ENCODE data around the gene TMEM125.

The TMEM125 gene

GRCh38 chr1:43243299-43243698 is 26.5 kb upstream of the TMEM125 start:
- in situ Hi-C loops (cut with HindIII; ENCODE audit: low sequenced_read_pairs): loop anchor here (25.0 kb wide), 1 partner anchor 169 kb away; no protein-coding TSS in a partner anchor

- in situ Hi-C loops (cut with HindIII; ENCODE audit: low sequenced_read_pairs): loop anchor here (25.0 kb wide), 1 partner anchor 166 kb away; no protein-coding TSS in a partner anchor
Measured at GRCh38 chr1:43246466-43247213, 23.1 kb upstream of the TMEM125 start.

DNA sequence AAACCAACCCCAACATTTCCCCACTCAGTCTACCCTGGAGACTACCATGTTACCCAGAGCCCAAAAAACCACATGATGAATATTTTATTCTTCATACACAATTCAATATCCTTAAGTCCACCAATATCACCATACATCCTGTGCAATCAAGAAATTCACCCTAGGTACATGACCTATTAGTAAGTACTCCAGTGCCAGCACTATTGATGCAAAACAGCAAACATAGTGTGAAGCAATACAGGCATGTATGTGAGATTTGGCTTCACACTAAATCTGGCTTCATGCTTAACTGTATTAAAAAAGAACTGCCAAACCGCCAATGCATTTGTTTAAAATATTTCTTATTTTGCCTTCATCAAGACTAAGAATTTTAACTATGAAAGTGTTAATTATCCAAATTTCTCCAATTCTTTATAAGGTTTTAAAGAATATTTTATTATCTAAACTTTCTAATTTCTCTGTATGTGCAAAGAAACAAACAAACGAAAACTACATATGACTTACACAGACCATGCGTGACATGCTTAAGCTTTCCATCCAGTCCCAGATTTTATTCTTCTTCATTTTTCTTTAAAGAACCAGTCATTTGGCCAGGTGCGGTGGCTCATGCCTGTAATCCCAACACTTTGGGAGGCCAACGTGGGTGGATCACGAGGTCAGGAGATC is 22.4 kb upstream of the TMEM125 start:
- in situ Hi-C loops (cut with HindIII; ENCODE audit: low sequenced_read_pairs): loop anchor here (25.0 kb wide), 1 partner anchor 165 kb away; no protein-coding TSS in a partner anchor

- in situ Hi-C loops (cut with HindIII; ENCODE audit: low sequenced_read_pairs): no loop called here
Measured at GRCh38 chr1:43250351-43250761, 19.4 kb upstream of the TMEM125 start.

DNA sequence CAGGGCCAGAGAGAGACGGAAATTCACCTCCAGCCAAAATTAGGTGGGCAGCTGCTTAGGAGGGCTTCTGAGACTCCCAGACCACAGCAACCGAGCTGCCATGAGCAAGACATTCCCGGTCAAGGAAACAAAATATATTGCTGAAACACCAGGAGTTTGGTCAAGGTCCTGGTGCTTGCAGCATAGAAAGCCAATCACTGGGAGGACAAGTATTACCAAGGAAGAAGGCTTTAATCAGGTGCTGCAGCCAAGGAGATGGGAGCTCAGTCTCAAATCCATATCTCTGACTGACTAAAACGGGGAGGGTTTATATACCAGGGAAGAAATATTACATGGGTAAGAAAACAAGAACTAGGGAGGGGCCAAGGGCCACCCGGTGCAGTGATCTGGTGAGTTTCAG is 18.8 kb upstream of the TMEM125 start:
- in situ Hi-C loops (cut with HindIII; ENCODE audit: low sequenced_read_pairs): no loop called here

DNA sequence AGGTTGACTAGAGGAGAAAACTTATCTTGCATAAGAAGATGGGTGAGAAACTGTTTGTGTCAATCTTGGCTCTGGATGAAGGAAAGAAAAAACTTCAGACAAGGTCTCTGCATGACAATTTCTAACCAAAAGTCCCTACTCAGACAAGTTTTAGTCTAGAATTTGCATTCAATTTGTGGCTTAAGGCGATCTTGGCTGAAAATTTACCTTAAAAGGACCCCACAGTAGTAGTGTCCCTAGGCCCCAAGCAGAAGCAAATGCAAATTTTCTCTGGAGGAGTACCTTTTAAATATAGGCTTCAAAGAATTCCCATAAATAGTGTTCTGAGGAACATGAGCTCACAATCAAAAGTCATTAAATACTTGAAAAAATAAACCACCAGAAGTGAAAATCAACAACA is 17.6 kb upstream of the TMEM125 start:
- in situ Hi-C loops (cut with HindIII; ENCODE audit: low sequenced_read_pairs): no loop called here

DNA sequence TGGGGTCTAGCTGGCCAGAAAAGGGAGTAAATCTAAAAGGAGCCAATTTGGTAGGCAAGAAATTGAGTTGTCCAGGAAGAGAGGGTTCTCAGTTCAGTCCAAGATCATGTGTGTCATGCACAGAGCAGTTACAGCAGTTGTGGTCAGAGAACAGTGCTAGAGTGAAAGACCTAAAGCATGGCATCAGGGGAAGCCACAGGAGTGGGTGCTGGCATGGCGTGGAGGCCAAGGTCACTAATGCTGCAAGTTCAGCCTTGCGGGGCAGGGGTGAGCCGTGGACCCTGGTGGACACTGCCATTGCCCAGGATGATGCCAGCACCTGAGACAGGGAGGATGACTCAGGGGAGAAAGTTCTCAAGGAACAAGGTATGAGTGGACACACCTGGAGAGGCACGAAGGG is 16.6 kb upstream of the TMEM125 start:
- in situ Hi-C loops (cut with HindIII; ENCODE audit: low sequenced_read_pairs): no loop called here

- in situ Hi-C loops (cut with HindIII; ENCODE audit: low sequenced_read_pairs): no loop called here
Measured at GRCh38 chr1:43253876-43254275, 15.9 kb upstream of the TMEM125 start.

DNA sequence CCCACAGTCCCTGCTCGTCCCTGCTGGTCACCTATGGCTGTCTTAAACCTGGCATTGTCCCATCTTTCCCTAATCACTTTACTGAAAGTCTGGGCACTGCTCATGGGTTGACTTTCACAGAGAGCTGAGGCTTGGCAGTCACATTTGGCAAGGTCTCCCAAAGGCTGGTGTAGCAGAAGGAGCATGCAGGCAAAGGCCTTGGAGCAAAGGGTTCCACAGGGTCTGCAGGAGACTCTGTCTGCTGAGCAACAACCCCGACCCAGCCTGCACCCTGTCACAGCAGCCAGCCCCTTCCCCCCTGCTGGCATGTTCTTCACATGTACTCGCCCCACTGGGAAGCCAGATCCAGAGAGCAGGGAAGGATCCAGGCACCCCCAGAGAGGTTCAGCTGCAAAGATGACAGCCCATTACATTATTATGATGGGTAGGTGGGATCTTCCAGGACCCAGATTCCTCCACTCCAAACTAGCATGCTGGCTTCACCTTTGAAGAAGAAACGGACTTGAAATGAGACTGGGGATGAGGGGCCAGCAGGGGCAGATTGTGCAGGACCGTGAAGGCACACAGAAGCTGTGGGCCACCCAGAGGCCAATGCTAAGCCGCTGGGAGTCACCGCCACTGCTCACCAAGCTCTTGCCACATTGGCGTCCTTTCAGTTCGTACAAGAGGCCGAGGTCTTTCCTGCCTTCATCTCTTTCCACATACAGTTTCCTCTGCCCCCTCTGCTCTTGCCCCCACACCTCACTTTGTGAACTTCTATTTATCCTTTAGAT is 14.2 kb upstream of the TMEM125 start:
- in situ Hi-C loops (cut with HindIII; ENCODE audit: low sequenced_read_pairs): no loop called here

DNA sequence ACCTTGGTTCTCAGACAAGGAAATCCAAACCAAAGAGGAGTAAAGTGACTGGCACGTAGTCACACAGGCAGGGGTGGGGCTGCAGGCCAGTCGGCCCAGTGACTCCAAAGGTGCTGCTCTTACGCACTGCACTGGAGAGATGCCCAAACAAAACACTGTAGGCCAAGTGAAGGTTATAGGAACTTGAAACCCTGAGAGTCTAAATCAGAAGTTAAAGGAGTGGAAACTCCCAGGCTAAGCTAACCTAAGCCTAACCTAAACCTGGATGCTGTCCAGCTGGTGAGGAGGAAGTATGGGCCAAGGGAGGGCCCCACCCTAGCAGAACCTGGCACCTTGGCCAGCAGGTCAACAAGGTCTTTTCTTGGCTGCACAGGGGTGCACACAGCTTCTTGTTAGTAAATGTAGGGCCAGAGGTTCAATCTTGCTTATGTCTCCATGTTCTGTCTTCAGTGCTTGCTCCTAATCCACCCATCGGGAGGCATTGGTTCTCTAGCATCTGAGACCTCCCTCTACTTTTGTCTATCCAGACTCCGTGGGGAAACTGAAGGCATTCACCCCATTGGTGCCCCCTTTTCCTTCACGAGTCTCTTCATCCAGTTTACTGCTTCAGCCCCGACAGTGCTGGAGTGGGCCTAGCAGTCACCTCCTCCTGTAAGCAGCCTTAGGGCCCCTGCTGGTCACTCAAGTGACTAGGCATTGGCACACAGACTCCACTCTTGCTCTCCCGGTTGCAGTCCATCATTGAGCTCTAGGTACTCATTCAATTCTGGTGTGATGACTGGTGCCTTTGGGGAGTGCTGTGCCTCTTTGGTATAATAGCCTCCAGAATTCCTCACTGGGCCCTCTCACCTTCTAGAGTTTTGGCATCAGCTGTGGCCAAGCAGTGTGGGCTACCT is 12.9 kb upstream of the TMEM125 start:
- in situ Hi-C loops (cut with HindIII; ENCODE audit: low sequenced_read_pairs): no loop called here

DNA sequence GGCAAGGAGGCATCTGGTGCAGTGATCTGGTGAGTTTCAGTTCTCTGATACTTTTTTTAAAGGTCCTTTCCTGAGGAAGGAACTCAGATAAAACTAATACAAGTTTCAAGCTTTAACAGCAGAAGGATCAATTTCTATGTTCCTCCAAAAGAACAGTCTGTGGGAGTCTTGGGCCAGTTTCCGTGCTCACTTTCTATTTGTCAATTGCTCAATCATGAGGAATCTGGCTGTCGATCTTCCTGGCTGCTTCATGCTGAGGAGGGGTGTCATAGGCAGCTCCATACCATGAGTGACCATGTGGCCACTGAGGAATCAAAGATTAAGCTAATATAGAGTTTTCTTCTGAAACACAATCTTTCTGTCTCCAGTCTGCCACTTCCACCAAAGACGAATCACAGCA is 11.4 kb upstream of the TMEM125 start:
- in situ Hi-C loops (cut with HindIII; ENCODE audit: low sequenced_read_pairs): no loop called here

GRCh38 chr1:43265431-43265830 is 4.4 kb upstream of the TMEM125 start:
- in situ Hi-C loops (cut with HindIII; ENCODE audit: low sequenced_read_pairs): no loop called here

- in situ Hi-C loops (cut with HindIII; ENCODE audit: low sequenced_read_pairs): no loop called here
Measured at GRCh38 chr1:43266881-43267280, 2.9 kb upstream of the TMEM125 start.

DNA sequence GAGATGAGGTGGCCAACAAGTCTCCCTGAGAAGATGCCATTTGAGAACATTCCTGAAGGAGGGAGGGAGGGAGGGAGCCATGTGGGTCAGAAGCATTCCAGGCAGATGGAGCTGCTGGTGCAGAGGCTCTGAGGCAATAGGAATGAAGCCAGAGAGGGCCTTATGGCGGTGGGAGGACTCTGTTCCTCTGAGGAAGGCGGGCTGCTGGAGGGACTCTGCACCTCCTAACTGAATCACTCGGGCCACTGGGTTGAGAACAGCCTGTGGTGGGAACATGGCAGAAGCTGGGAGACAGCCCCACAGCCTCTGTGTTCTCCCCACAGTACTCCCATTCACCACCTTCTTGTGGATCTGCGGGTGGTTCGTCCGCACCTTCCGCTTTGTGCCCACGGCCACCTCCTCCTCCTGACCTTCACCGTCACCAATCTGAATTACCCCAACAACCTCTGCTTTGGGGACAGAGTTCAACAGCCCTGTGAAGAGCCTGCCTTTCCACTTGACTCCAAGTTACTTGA is 2.4 kb upstream of the TMEM125 start:
- in situ Hi-C loops (cut with HindIII; ENCODE audit: low sequenced_read_pairs): no loop called here

DNA sequence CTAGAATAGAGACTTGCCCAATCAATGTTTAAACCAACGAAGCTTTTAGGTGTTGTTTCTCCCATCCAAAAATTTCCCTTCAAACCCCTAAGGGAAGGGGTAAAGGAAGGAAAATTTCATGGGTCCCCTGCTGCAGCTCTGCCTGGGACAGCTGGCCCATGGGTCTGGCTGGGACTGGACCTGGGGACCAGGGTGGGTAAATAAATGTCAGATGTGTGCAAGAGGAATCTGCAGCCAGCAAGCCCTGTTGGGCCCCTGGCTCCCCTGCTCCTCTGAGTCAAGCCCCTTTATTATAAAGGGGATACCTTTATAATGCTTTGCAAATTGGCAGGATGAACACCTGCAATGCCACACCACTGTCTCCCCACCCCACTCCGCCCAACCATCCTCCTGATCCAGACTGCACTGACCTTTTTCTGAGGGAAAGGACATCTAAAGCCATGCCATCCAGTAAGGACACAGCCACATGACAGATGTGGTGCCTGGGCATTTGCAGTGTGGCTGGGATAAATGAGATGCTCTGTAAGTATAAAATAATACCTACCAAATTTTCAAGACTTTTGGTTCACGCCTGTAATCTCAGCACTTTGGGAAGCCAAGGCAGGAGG is 1.9 kb upstream of the TMEM125 start:
- in situ Hi-C loops (cut with HindIII; ENCODE audit: low sequenced_read_pairs): no loop called here

DNA sequence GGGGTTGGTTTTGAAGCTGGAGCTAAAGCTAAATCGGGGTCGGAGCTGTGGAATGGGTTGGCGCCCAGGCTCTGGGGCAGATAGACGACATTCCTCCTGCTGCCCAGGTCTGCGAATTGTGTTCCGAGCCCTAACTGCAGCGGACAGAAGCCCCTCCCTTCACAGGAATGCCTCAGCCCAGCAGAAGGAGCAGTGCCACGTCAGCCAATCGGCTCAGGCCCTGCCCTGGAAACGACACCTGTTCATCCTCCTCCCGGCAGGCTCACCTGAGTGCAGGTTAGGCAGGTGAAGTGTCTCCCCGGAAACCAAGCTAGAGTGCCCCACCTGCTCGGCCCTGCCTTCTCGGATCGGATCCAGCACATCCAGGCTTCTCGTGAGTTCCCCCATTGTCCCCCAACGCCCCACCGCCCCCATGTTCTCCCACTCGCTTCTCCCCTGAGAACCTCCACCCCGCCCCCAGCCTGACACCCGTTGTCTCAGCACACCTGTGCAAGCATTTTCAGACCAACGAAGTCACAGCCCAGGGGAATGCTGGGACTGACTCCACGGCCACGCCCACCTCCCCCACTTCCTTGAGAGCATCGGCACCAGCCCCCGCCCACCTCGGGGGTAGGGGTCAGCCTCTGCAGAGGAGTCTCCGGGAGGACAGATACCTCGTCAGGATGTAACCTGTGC is 775 bp downstream of the TMEM125 start:
- in situ Hi-C loops (cut with HindIII; ENCODE audit: low sequenced_read_pairs): no loop called here

DNA sequence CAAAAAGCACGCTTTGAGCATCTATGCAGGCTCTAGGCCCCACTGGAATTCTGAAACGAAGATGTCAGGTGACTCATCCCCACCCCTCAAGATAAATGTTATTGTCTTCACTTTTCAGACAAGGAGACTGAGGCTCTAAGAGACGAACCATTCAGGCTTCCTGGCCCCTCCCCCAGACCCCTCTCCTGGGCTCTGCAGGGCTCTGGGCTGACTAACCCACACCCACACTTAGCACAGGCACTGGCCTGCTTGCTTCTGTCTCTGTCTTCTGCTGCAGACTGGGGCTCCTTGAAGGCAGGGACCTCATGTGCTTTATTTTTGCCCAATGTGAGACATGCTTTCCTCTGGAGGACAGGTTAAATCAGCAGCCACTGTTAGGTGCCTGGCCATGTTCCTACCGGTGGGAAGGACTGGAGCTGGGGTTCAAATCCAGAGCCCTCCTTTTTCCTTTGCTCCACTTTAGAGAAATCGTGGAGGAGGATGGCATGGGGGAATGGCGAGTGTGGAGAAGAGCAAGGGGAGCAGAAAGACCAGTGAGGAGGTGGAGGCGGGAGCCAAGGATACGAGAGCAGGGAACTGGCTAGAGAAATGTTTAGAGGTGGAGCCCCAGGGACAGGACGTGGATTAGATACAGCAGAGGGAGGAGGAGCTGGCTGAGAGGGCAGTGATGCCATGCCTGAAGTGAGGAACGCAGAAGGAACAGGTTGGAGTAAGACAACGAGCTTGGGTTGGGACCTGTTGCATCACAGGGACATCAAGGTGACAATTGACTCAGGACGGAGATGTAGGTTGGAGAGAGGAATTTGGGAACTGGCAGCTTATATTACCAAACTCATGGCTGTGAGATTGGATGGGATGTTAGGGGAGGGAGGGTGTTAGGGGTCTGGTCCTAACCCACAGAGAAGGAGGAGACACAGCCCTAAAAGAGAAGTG is 1.7 kb downstream of the TMEM125 start:
- in situ Hi-C loops (cut with HindIII; ENCODE audit: low sequenced_read_pairs): no loop called here

DNA sequence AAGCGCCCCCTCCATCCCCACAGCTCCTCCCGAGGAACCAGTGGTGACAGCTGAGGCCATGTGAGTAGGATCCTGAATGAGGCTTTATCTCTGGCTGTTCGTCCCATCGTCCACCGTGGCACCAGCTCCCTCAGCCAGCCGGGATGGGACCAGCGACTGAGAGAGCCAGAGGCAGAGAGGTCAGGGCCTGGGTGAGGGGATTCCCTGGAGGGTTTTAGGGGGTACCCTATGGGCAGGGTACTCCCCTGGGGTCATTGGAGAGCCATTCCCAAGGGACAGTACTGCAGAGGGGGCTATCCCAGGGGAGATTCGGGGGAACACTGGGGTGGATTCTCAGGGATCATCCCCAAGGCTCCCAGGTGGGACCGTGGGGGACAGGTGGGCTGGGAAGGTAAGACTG is 2.4 kb downstream of the TMEM125 start:
- in situ Hi-C loops (cut with HindIII; ENCODE audit: low sequenced_read_pairs): no loop called here
